SU-DHL-6 (cell line): ENCODE measurements around the gene AGAP1.

Experiments
- H2AFZ ChIP-seq: fragments of 200-600 bp; sonication (generic); 2 replicates; pipeline ENCODE4 v1.6.1; 2014; ENCODE audit warnings: low read depth, mild to moderate bottlenecking, moderate library complexity, mixed read lengths, antibody characterized with exemption, low read length; ENCODE audit not compliant: severe bottlenecking
- H3F3A ChIP-seq: fragments of 200-600 bp; shearing (Covaris generic); 2 replicates; pipeline ENCODE4 v1.6.0; 2016; ENCODE audit warnings: antibody characterized with exemption, mild to moderate bottlenecking; ENCODE audit not compliant: insufficient read depth
- H3K27ac ChIP-seq: fragments of 200-600 bp; sonication (generic); 2 replicates; pipeline ENCODE4 v1.5.1; 2016; ENCODE audit warnings: low read depth, mild to moderate bottlenecking, low read length, moderate library complexity, mixed read lengths
- H3K27me3 ChIP-seq: fragments of 200-600 bp; sonication (generic), shearing (Covaris generic); 2 replicates; pipeline ENCODE4 v1.6.0; 2014; ENCODE audit warnings: mild to moderate bottlenecking, low read length
- H3K36me3 ChIP-seq: fragments of 200-600 bp; sonication (generic); 2 replicates; pipeline ENCODE4 v1.6.1; 2014; ENCODE audit warnings: mild to moderate bottlenecking, low read length, mixed read lengths
- H3K4me2 ChIP-seq: fragments of 300-600, 200-600 bp; shearing (Covaris generic), sonication (generic); 2 replicates; pipeline ENCODE4 v1.6.0; 2014; ENCODE audit warnings: low read length, low read depth, mild to moderate bottlenecking; ENCODE audit not compliant: poor library complexity, severe bottlenecking
- H3K4me3 ChIP-seq: fragments of 200-600 bp; sonication (generic); 2 replicates; pipeline ENCODE4 v1.5.1; 2014; ENCODE audit warnings: antibody characterized with exemption, low read length, mild to moderate bottlenecking, mixed read lengths; ENCODE audit not compliant: insufficient read depth, poor library complexity, severe bottlenecking
- H3K79me2 ChIP-seq: fragments of 200-600 bp; sonication (generic); 2 replicates; pipeline ENCODE4 v1.6.1; 2014; ENCODE audit warnings: mild to moderate bottlenecking, low read length, moderate library complexity; ENCODE audit not compliant: insufficient read depth
- H3K9ac ChIP-seq: fragments of 200-600 bp; sonication (generic); 2 replicates; pipeline ENCODE4 v1.7.0; 2014; ENCODE audit warnings: mild to moderate bottlenecking, low read length
- H3K9me2 ChIP-seq: fragments of 200-600 bp; sonication (generic); replicated peaks from 2 replicates; pipeline ENCODE4 v1.6.1; 2014; ENCODE audit warnings: low read length; ENCODE audit not compliant: insufficient read depth
- H3K9me3 ChIP-seq: fragments of 200-600 bp; sonication (generic); 2 replicates; pipeline ENCODE4 v1.6.1; 2014; ENCODE audit warnings: low read length, mixed read lengths; ENCODE audit not compliant: insufficient read depth
- H4K20me1 ChIP-seq: fragments of 200-600 bp; sonication (generic); 2 replicates; pipeline ENCODE4 v1.6.1; 2014; ENCODE audit warnings: low read depth, mild to moderate bottlenecking, antibody characterized with exemption, low read length, moderate library complexity, mixed read lengths
- EZH2phosphoT487 ChIP-seq: fragments of 200-600 bp; sonication (generic), shearing (Covaris generic); conservative IDR thresholded peaks from 2 replicates; pipeline ENCODE4 v1.6.1; 2018; ENCODE audit warnings: mild to moderate bottlenecking, antibody characterized with exemption, low read length, moderate library complexity, mixed read lengths
- TF ChIP-seq, protein P1 (sequence below): fragments of 200-600 bp; sonication (generic); IDR thresholded peaks from one replicate; pipeline ENCODE4 v1.5.1; 2017; ENCODE audit warnings: antibody characterized with exemption, mild to moderate bottlenecking, low read length, moderate library complexity; ENCODE audit not compliant: insufficient read depth, poor library complexity, severe bottlenecking

AGAP1 gene

DNA sequence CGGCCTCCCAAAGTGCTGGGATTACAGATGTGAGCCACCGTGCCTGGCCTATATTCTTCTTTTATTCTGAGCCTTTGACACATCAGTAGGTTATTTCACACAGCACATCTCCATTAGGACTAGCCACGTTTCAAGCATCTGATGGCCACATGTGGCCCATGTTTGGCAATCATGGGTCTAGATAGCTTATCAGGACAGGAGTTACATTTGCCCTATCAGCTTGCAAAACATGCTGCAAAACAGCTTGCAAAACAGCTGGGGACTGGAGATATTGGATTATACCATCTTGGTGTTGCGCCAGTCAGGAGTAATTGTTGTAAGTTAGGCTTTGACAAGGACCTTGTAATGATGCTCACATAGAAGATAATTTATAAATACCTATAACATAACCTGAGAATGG, 579.4 kb downstream of the AGAP1 start:
- H3K27me3 ChIP-seq = no peaks in the 10 kb centered on the region
- no peak overlapping the region for H2AFZ ChIP-seq
- H4K20me1 ChIP-seq = no peaks in the 10 kb centered on the region
- H3F3A ChIP-seq = no peaks in the 10 kb centered on the region
- no peaks in the 10 kb centered on the region for H3K9me3 ChIP-seq
- no peak for TF ChIP-seq EZH2phosphoT487
- TF ChIP-seq, protein P1, sequence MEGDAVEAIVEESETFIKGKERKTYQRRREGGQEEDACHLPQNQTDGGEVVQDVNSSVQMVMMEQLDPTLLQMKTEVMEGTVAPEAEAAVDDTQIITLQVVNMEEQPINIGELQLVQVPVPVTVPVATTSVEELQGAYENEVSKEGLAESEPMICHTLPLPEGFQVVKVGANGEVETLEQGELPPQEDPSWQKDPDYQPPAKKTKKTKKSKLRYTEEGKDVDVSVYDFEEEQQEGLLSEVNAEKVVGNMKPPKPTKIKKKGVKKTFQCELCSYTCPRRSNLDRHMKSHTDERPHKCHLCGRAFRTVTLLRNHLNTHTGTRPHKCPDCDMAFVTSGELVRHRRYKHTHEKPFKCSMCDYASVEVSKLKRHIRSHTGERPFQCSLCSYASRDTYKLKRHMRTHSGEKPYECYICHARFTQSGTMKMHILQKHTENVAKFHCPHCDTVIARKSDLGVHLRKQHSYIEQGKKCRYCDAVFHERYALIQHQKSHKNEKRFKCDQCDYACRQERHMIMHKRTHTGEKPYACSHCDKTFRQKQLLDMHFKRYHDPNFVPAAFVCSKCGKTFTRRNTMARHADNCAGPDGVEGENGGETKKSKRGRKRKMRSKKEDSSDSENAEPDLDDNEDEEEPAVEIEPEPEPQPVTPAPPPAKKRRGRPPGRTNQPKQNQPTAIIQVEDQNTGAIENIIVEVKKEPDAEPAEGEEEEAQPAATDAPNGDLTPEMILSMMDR = no peak
- H3K79me2 ChIP-seq = no peaks in the 10 kb centered on the region
- no peaks in the 10 kb centered on the region for H3K36me3 ChIP-seq
- H3K4me3 ChIP-seq = no peak overlapping the region
- H3K27ac ChIP-seq = no peak overlapping the region
- no peak overlapping the region for H3K9ac ChIP-seq
- no peak overlapping the region for H3K4me2 ChIP-seq
- no peaks in the 10 kb centered on the region for H3K9me2 ChIP-seq

DNA sequence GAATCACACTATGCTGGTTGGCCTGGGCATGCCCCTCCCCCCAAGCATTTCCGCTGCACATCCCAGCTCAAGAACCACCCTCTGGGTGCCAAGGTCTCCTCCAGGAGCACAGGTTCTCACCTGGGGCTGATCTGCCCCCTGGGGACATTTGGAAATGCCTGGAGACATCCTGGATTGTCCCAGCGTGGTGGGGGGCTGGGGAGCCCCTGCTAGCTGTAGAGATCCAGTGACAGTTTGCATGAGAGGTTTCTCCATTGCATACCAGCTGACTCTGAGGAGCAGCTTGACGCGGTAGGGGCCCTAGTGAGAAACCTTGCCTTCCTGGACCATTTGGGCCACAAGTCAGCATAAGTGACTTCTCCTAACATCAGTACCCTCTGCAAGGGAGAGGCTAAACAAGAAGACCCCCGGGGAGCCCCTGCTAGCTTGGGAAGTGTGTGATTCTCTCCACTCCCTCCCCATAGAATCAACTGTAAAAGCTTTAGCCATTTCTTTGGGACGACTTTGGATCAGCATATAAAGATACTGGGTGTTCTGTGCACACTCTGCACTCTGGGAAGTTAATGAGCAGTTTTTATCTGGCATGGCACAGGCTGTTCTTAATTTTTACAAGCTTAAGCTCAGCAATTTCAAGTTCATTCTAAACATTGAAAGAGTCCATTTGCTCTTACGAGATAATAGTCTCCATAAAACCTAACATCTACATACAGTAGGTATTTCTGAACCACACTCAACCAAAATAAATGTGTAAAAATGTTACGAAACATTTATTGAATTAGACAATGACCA, 580.2 kb downstream of the AGAP1 start:
- Histone ChIP-seq H3K4me2 (no peak overlapping the region), H3K4me3 (no peak overlapping the region), H3K27me3 (no peaks in the 10 kb centered on the region), H3F3A (no peaks in the 10 kb centered on the region), H4K20me1 (no peaks in the 10 kb centered on the region), H3K79me2 (no peaks in the 10 kb centered on the region), H3K9me3 (no peaks in the 10 kb centered on the region), H3K9ac (no peak overlapping the region), H3K27ac (no peak overlapping the region), H3K9me2 (no peaks in the 10 kb centered on the region), H3K36me3 (no peaks in the 10 kb centered on the region), H2AFZ (no peak overlapping the region)
- TF ChIP-seq EZH2phosphoT487 = no peak
- TF ChIP-seq, protein P1 = no peak

DNA sequence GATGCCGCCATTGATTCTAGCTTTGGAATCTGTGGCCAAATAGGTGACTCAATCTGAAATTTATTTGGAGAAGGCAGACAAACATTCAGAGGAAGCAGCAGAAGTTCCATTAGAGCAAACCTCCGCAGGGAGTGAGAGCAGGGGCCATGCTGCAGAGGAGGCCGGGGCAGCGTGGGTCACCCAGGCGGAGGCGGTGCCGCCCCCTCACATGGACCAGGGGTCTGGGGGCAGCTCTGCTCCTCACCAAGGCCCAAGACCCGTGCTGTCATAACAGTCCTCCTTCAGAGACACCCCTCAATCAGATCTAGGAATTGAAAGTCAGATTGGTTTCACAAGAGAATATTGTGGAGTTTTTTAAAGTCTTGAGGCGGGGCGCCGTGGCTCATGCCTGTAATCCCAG, 582.0 kb downstream of the AGAP1 start:
- H3K9me2 ChIP-seq = no peaks in the 10 kb centered on the region

More for the DNA sequence above, 582.0 kb downstream of the AGAP1 start:
- H3K9me3 ChIP-seq = no peaks in the 10 kb centered on the region
- H2AFZ ChIP-seq = no peak overlapping the region
- TF ChIP-seq, protein P1 = no peak
- no peak for TF ChIP-seq EZH2phosphoT487
- H3K4me3 ChIP-seq = no peak overlapping the region
- no peaks in the 10 kb centered on the region for H3K79me2 ChIP-seq
- no peaks in the 10 kb centered on the region for H3K27me3 ChIP-seq
- H3K27ac ChIP-seq = no peak overlapping the region
- H3K36me3 ChIP-seq = no peaks in the 10 kb centered on the region
- H3K9ac ChIP-seq = no peak overlapping the region
- no peaks in the 10 kb centered on the region for H4K20me1 ChIP-seq
- H3F3A ChIP-seq = no peaks in the 10 kb centered on the region
- no peak overlapping the region for H3K4me2 ChIP-seq
